HG03521 (cell line): ENCODE results near the gene ENTREP3.
"Not testable (repeated sequence)": the region's sequence is repeated elsewhere in the genome, so short reads cannot be mapped to it uniquely, and the experiment has no call there.

Experiments used
- ATAC-seq: cut with Tn5 transposase; IDR thresholded peaks from one replicate; pipeline ENCODE4 v1.9.1; 2021; ENCODE audit warnings: mild to moderate bottlenecking, moderate library complexity; ENCODE audit not compliant: unreplicated experiment

ENTREP3 gene

DNA sequence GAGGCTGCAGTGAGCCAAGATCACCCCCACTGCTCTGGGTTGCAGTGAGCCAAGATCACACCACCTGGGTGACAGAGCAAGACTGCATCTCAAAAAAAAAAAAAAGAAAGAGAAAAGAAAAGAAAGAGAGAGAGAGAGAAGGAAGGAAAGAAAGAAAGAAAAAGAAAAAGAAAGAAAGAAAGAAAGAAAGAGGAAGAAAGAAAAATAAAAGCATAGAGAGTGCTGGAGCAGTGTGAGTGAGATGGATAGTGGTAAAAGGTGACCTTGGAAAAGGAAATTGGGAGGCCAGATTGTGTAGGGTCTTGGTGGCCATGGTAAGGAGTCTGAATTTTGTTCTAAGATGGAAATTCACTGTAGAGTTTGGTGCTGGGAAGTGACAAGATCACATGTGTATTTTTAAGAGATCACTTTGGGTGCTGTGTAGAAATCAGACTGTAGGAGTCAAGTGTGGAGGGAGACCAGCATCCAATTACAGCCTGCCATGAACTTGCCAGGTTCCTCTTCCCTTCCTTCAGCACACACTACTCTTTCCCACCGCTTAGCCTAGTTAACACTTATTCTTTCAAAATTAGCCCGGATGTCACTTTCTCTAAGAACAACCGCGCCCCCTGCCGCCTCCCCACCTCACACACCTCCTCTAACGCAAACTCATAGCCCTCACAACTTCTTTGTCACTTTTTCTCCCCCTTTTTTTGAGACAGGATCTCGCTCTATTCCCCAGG lies 28.9 kb downstream of the ENTREP3 start:
- ATAC-seq = no peak

GRCh38 chr1:155225404-155225759 lies 29.9 kb downstream of the ENTREP3 start:
- not testable (repeated sequence) for ATAC-seq

GRCh38 chr1:155223047-155223446 lies 32.2 kb downstream of the ENTREP3 start:
- ATAC-seq = no peak

- ATAC-seq = not testable (repeated sequence)
Measured at GRCh38 chr1:155220211-155220965, 34.9 kb downstream of the ENTREP3 start.

- ATAC-seq = no peak
Measured at GRCh38 chr1:155219592-155220031, 35.7 kb downstream of the ENTREP3 start.

DNA sequence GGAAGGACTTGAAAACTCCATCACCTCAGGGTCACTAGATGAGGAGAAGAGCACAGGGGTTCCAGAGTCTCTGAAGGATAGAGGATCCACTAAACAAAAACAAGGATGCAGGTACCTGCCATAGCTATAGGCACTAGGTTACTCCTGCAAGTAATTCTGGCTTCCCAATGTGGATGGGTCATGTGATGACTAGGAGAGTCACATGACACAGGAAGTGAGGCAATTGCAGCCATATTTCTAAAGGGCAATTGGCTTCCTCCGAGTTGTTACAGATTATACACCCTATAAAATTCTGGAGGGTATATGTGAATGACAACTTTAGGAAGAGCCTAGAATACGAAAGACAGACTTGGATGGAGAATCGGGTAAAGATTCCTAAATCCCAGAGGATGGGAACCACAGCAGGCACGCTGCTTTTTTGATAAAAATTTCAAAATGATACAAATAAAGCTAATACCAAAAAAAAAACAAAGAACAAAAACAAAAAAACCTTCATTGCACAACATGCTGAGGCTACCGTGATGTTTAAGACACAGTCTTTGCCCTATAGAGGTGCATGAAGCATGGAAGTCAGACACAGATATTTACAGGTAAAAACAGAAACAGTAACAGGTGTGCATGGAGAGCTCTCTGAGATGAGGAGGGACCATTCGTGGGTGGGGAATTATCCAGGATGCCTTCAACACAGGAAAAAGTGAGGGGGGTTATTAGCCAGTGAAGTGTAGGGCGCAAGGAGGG lies 36.3 kb downstream of the ENTREP3 start:
- ATAC-seq = no peak

GRCh38 chr1:155214702-155215101 lies 40.6 kb downstream of the ENTREP3 start:
- not testable (repeated sequence) for ATAC-seq

- ATAC-seq = not testable (repeated sequence)
Measured at GRCh38 chr1:155212051-155212440, 43.2 kb downstream of the ENTREP3 start.

- not testable (repeated sequence) for ATAC-seq
Measured at GRCh38 chr1:155211381-155212050, 43.8 kb downstream of the ENTREP3 start.

- no peak for ATAC-seq
Measured at GRCh38 chr1:155210314-155211104, 44.8 kb downstream of the ENTREP3 start.

DNA sequence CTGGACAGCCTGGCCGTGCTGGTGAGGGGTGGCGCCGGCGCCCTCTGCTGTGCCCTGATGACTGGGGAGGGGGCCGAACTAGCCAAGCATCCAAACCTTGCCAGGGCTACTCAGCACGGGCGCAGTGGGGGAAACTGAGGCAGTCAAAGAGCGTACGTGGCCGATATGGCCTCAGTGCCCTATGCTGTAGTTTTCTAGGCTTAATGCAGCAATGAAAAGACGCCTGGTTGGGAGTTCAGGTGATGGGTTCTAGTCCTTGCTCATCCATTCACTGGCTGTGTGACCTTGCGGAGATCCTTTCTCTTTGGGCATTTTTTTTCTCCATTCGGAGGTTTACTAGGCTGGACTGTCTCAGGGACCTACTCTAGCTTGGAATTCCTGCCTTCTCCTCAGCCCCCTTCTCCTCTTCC lies 46.0 kb downstream of the ENTREP3 start:
- ATAC-seq = no peak

DNA sequence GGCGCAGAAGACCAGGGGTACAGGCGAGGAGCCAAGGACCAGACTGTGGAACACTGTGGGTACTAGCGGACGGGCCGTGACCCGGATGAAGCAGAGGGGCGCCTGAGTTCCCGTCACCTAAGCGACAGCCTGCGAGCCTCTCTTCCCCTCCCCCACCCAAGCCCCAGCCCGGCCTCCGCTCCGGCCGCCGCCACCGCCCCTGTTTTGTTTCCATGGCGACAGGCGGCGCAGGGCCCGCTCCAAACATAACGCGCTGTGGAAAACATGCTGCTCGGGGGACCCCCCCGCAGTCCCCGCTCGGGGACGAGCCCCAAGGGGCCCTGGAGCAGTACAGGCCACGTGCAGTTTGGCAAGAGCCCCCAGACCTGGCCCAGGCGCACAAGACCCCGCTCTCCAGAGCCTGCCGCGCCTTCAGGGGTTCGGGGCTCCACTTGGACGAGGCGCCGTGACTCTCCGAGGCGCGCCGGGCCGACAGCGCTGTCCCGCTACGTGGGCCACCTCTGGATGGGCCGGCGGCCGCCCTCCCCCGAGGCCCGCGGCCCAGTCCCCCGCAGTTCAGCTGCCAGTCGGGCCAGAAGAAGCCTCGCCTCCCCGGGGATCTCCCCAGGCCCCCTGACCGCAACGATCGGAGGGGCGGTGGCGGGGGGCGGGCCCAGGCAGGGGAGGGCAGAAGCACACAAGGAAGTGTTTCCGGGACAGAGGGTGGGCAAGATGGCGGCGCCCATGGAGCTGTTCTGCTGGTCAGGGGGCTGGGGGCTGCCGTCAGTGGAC lies 46.6 kb downstream of the ENTREP3 start, which contains the start of gene MTX1:
MTX1 (plus strand) TSS at position 155 of the 771 bp plus-strand sequence; CDS start at position 265, 110 bp downstream.
- ATAC-seq = peak; percentile 69

DNA sequence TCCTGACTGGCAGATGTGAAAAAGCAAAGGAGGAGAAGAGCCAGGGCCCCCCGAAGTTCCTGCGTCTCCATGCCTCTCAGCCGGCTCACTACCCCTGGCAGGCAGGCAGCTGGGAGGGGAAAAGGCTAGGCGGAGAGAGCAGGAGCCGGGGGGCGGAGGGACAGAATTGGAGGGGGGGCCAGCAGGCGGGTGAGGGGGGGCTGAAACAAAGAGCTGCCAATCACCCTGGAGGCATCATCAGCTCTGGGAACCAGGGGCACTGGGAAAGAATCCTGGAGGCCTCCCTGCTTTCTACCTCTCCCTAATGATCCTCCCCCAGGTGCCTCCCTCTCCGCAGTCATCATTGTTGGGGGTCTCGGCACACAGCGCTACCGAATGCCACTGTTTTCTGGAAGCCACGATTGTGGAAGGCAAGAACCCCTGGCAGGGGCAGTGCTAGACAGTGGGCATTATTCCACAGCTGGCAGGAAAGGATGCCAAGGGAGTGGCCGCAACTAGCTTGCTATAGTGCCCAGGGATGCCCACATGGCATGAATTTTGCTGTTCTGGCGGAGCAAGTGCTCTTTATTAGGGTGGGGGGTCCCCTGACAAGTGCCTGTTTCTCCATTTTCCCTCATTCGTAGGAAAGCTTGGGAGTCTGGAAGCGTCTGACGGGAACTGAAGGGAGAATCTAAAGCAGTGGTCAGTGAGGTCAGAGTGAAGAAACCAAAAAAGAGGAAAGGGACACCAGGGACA lies 47.3 kb downstream of the ENTREP3 start, which contains the start of gene THBS3:
THBS3 (minus strand) TSS at position 92 of the 735 bp plus-strand sequence; CDS start at position 71, 21 bp downstream.
- no peak for ATAC-seq

- ATAC-seq = no peak
Measured at GRCh38 chr1:155206891-155207805, 48.1 kb downstream of the ENTREP3 start.

- no peak for ATAC-seq
Measured at GRCh38 chr1:155205969-155206593, 49.2 kb downstream of the ENTREP3 start.

DNA sequence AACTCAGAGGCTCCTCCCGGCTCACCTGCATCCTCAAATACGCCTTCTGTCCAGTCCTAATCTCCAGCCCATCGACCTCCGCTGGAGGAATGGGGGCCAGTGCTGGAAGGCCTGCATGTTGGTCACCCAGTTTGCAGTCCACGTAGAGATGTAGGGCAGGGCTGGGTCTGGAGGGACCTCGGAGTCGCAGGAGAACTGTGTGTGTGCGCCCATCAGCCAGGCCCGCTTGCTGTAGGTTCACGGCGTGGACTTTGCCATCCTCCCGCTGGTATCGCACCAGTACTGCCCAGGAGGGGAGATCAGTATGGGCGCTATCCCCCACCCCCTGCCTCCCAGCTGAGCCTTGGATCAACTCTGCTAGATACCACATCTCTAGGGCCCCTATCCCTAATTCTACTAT lies 50.2 kb downstream of the ENTREP3 start:
- ATAC-seq = no peak
